ENCODE results near the gene IZUMO2. TPM values are rescaled to one million over a fixed set of nuclear protein-coding genes. Genes with fewer than 3 reads are reported as not detected.

Gene IZUMO2
- total RNA-seq, 2 donors from 2014 or later, result not detected

- no peaks in the 10 kb centered on the region for H3K4me1 ChIP-seq
- no peak for DNase-seq
- no peak for TF ChIP-seq CTCF (IDR thresholded peaks at IDR 0.05)
- no peak for TF ChIP-seq POLR2A (IDR thresholded peaks at IDR 0.05)
- no peak overlapping the region for H3K4me3 ChIP-seq
- intact Hi-C loops (cut with DNase I), result no loop called here
- WGBS, 2 donors, result 67 to 86% methylated on average over 2 of the region's 2 CpGs
- H3K9me3 ChIP-seq, result peaks cover 0 to 5% (median 0%) of the 10 kb centered on the region in 3 donors
- H3K27me3 ChIP-seq, result no peaks in the 10 kb centered on the region
- no peak for ATAC-seq
- no peaks in the 10 kb centered on the region for H3K36me3 ChIP-seq (replicated peaks in 1 of 2; ENCODE audit: insufficient read depth in 1 of 2, low read depth in 2 of 2)
- no peak overlapping the region for H3K27ac ChIP-seq
These were observed 4.0 kb downstream of the IZUMO2 start for GRCh38 chr19:50159078-50159477.

GRCh38 chr19:50158577-50158976 is 4.5 kb downstream of the IZUMO2 start:
- H3K27ac ChIP-seq, result no peak overlapping the region
- no peak overlapping the region for H3K4me3 ChIP-seq
- intact Hi-C loops (cut with DNase I), result no loop called here
- no peaks in the 10 kb centered on the region for H3K27me3 ChIP-seq
- peaks cover 0 to 5% (median 0%) of the 10 kb centered on the region in 3 donors for H3K9me3 ChIP-seq
- H3K36me3 ChIP-seq (replicated peaks in 1 of 2; ENCODE audit: insufficient read depth in 1 of 2, low read depth in 2 of 2), result no peaks in the 10 kb centered on the region
- DNase-seq (no peak), ATAC-seq (no peak)
- H3K4me1 ChIP-seq, result no peaks in the 10 kb centered on the region
- no peak for TF ChIP-seq POLR2A (IDR thresholded peaks at IDR 0.05)
- no peak for TF ChIP-seq CTCF (IDR thresholded peaks at IDR 0.05)

GRCh38 chr19:50155520-50156109 is 7.5 kb downstream of the IZUMO2 start:
- Histone ChIP-seq H3K27ac (no peak overlapping the region), H3K36me3 (replicated peaks in 1 of 2; ENCODE audit: insufficient read depth in 1 of 2, low read depth in 2 of 2) (no peaks in the 10 kb centered on the region), H3K9me3 (peaks cover 0 to 5% (median 0%) of the 10 kb centered on the region in 3 donors), H3K4me3 (no peak overlapping the region), H3K27me3 (no peaks in the 10 kb centered on the region), H3K4me1 (no peaks in the 10 kb centered on the region)
- no peak for TF ChIP-seq POLR2A (IDR thresholded peaks at IDR 0.05)
- intact Hi-C loops (cut with DNase I), result no loop called here
- no peak for DNase-seq
- WGBS, 2 donors, result 63 to 70% methylated on average over 8 of the region's 8 CpGs
- no peak for ATAC-seq

GRCh38 chr19:50154529-50154928 is 8.6 kb downstream of the IZUMO2 start:
- no peak overlapping the region for H3K4me3 ChIP-seq
- no peak overlapping the region for H3K27ac ChIP-seq
- H3K4me1 ChIP-seq, result no peaks in the 10 kb centered on the region
- no peaks in the 10 kb centered on the region for H3K27me3 ChIP-seq
- TF ChIP-seq POLR2A (IDR thresholded peaks at IDR 0.05) (no peak), CTCF (IDR thresholded peaks at IDR 0.05) (no peak)
- ATAC-seq (no peak), DNase-seq (no peak)
- H3K36me3 ChIP-seq (replicated peaks in 1 of 2; ENCODE audit: insufficient read depth in 1 of 2, low read depth in 2 of 2), result no peaks in the 10 kb centered on the region
- WGBS, 2 donors, result 51 to 58% methylated on average over 16 of the region's 16 CpGs
- intact Hi-C loops (cut with DNase I), result no loop called here
- H3K9me3 ChIP-seq, result peaks cover 0 to 5% (median 0%) of the 10 kb centered on the region in 3 donors

- no peak for DNase-seq
- peaks cover 1% of the 10 kb centered on the region for H3K4me1 ChIP-seq
- no peaks in the 10 kb centered on the region for H3K9me3 ChIP-seq
- H3K36me3 ChIP-seq (replicated peaks in 1 of 2; ENCODE audit: insufficient read depth in 1 of 2, low read depth in 2 of 2), result no peaks in the 10 kb centered on the region
- no peak for TF ChIP-seq POLR2A (IDR thresholded peaks at IDR 0.05)
- no peak for TF ChIP-seq CTCF (IDR thresholded peaks at IDR 0.05)
- H3K27ac ChIP-seq, result no peak overlapping the region
- H3K4me3 ChIP-seq, result no peak overlapping the region
- H3K27me3 ChIP-seq, result no peaks in the 10 kb centered on the region
- ATAC-seq, result no peak
- WGBS, 2 donors, result 58 to 61% methylated on average over 4 of the region's 4 CpGs
- intact Hi-C loops (cut with DNase I), result no loop called here
These were observed 10.5 kb downstream of the IZUMO2 start for GRCh38 chr19:50152578-50152977.

Data from body of pancreas (tissue), 4 donors.